B cell (primary cell): ENCODE measurements around the gene SIRPB2. TPM values are rescaled to one million over a fixed set of nuclear protein-coding genes. Genes with fewer than 3 reads are reported as not detected.

ENCODE experiments used
- ATAC-seq: fragments of 200-7000 bp; cut with Tn5 transposase; one replicate; pipeline ENCODE4 v1.10.0; 2021; ENCODE audit warnings: low read depth, mild to moderate bottlenecking, moderate number of reproducible peaks, moderate library complexity
- CTCF ChIA-PET: fragments of 350-600 bp; sonication (Branson Sonifier 250); formaldehyde crosslinking; loops from one replicate; lab custom pipeline; 2021; ENCODE audit warnings: antibody characterized with exemption, inconsistent platforms; lab: Charles Lee
- POLR2A ChIA-PET: fragments of 350-600 bp; sonication (Branson Sonifier 250); formaldehyde crosslinking; loops from one replicate; lab custom pipeline; 2021; ENCODE audit warnings: antibody characterized with exemption; lab: Charles Lee
- DNase-seq: peaks from one replicate; pipeline ENCODE4 v3.0.0; 2013
- H2AFZ ChIP-seq: 2 replicates; pipeline ENCODE4 v1.6.1; 2012; ENCODE audit warnings: mild to moderate bottlenecking, low read depth, low read length; ENCODE audit not compliant: insufficient read depth, poor library complexity, severe bottlenecking
- H3K27ac ChIP-seq, 2 donors: 1 replicate in 1 of 2; 2 replicates in 1 of 2; pipeline ENCODE4 v1.5.1; 2012 to 2013; ENCODE audit warnings: low read length in 2 of 2, mild to moderate bottlenecking in 2 of 2, moderate library complexity in 1 of 2
- H3K27me3 ChIP-seq, 4 experiments: fragments of 200-600 bp in 1 of 4; sonication (generic) in 1 of 4; replicated peaks in 1 of 4; 1 replicate in 2 of 4; 2 replicates in 2 of 4; pipeline versions ENCODE4 v1.6.1 to v1.7.0; 2013 to 2016; ENCODE audit warnings: low read length in 3 of 4, mild to moderate bottlenecking in 2 of 4, mixed read lengths in 1 of 4, moderate library complexity in 1 of 4; ENCODE audit not compliant: insufficient read depth in 4 of 4, control insufficient read depth in 3 of 4; ENCODE audit errors: control extremely low read depth in 1 of 4
- H3K36me3 ChIP-seq, 2 experiments: replicated peaks in 1 of 2; 1 replicate in 1 of 2; 2 replicates in 1 of 2; pipeline versions ENCODE4 v1.6.1 to v1.7.1; 2013; ENCODE audit warnings: low read length in 1 of 2; ENCODE audit not compliant: insufficient read depth in 2 of 2, control insufficient read depth in 1 of 2; ENCODE audit errors: control extremely low read depth in 1 of 2, extremely low read depth in 1 of 2
- H3K4me1 ChIP-seq, 2 donors: fragments of 200-600 bp in 1 of 2; sonication (generic) in 1 of 2; 1 replicate in 1 of 2; 2 replicates in 1 of 2; pipeline versions ENCODE4 v1.5.1 to v1.6.1; 2013 to 2017; ENCODE audit warnings: low read length in 2 of 2; ENCODE audit not compliant: control insufficient read depth in 2 of 2, insufficient read depth in 2 of 2
- H3K4me2 ChIP-seq: replicated peaks from 2 replicates; pipeline ENCODE3; 2012; ENCODE audit warnings: mild to moderate bottlenecking, low read depth, low read length; ENCODE audit not compliant: poor library complexity, severe bottlenecking
- H3K4me3 ChIP-seq, 5 experiments: fragments of 200-600 bp in 1 of 5; sonication (generic) in 1 of 5; 1 replicate in 3 of 5; 2 replicates in 2 of 5; pipeline versions ENCODE4 v1.5.1 to v1.7.0; 2011 to 2016; ENCODE audit warnings: low read length in 4 of 5, mild to moderate bottlenecking in 4 of 5, low read depth in 2 of 5, control low read depth in 1 of 5, moderate library complexity in 1 of 5; ENCODE audit not compliant: insufficient read depth in 1 of 5; ENCODE audit errors: control extremely low read depth in 1 of 5, extremely low read depth in 1 of 5
- H3K79me2 ChIP-seq: fragments of 200-600 bp; sonication (generic); one replicate; pipeline ENCODE4 v1.6.0; 2016; ENCODE audit warnings: low read length; ENCODE audit not compliant: control insufficient read depth, insufficient read depth
- H3K9ac ChIP-seq: fragments of 200-600 bp; sonication (generic); 2 replicates; pipeline ENCODE4 v1.6.1; 2017; ENCODE audit warnings: mild to moderate bottlenecking, low read length, moderate library complexity
- H3K9me3 ChIP-seq, 3 donors: one replicate each; pipeline versions ENCODE4 v1.6.1 to v1.7.1; 2013; ENCODE audit warnings: low read length in 2 of 3; ENCODE audit not compliant: control insufficient read depth in 2 of 3, insufficient read depth in 1 of 3; ENCODE audit errors: control extremely low read depth in 1 of 3
- H4K20me1 ChIP-seq: 2 replicates; pipeline ENCODE4 v1.6.0; 2012; ENCODE audit warnings: mild to moderate bottlenecking, low read length; ENCODE audit not compliant: insufficient read depth, control insufficient read depth, poor library complexity, severe bottlenecking
- H3K27ac Mint-ChIP-seq: one replicate; pipeline ENCODE4 v1.8.0; 2021; ENCODE audit warnings: mixed read lengths
- H3K27me3 Mint-ChIP-seq: one replicate; pipeline ENCODE4 v1.8.0; 2021; ENCODE audit warnings: mixed read lengths
- H3K4me1 Mint-ChIP-seq: one replicate; pipeline ENCODE4 v1.8.0; 2021; ENCODE audit warnings: mixed read lengths
- H3K4me3 Mint-ChIP-seq: one replicate; pipeline ENCODE4 v1.8.0; 2021; ENCODE audit warnings: mixed read lengths
- H3K9me3 Mint-ChIP-seq: one replicate; pipeline ENCODE4 v1.8.0; 2022; ENCODE audit warnings: mixed read lengths; ENCODE audit not compliant: insufficient read depth
- CTCF ChIP-seq: fragments of 200-600 bp; IDR thresholded peaks from one replicate; pipeline ENCODE4 v1.8.0; 2022; ENCODE audit warnings: antibody characterized with exemption, mild to moderate bottlenecking
- EZH2 ChIP-seq: IDR thresholded peaks from 2 replicates; pipeline ENCODE4 v1.6.1; 2012; ENCODE audit warnings: borderline replicate concordance, low read depth, mild to moderate bottlenecking, moderate library complexity, low read length; ENCODE audit not compliant: insufficient read depth, poor library complexity, severe bottlenecking
- WGBS: methylation state at CpG from one replicate; pipeline ENCODE4 v1.1.5; 2013; ENCODE audit warnings: missing lambda C conversion rate; ENCODE audit not compliant: insufficient coverage; 5-methylcytosine and 5-hydroxymethylcytosine counted together
- intact Hi-C: fragments of 100-400 bp; cut with micrococcal nuclease; formaldehyde crosslinking; loops from one replicate; pipeline ENCODE4 v1.10.0; 2022
- polyA plus RNA-seq: library from polyadenylated mRNA; depleted of rRNA; stranded (reverse); fragments of >200 nt; gene quantifications from 2 replicates; pipeline ENCODE4 v1.2.3, GENCODE V29; 2012
- total RNA-seq, 2 donors: library from RNA; stranded (reverse); fragments of 120-200 nt in 1 of 2; gene quantifications; 1 replicate in 1 of 2; 2 replicates in 1 of 2; pipeline versions ENCODE4 v1.2.3 to v1.2.4, GENCODE V29; 2013 to 2022

SIRPB2 gene
- total and polyA plus RNA-seq, 2 donors (not counting 1 experiment from before 2014, with no cell fraction given), result 0.51 TPM; not detected in 1

DNA sequence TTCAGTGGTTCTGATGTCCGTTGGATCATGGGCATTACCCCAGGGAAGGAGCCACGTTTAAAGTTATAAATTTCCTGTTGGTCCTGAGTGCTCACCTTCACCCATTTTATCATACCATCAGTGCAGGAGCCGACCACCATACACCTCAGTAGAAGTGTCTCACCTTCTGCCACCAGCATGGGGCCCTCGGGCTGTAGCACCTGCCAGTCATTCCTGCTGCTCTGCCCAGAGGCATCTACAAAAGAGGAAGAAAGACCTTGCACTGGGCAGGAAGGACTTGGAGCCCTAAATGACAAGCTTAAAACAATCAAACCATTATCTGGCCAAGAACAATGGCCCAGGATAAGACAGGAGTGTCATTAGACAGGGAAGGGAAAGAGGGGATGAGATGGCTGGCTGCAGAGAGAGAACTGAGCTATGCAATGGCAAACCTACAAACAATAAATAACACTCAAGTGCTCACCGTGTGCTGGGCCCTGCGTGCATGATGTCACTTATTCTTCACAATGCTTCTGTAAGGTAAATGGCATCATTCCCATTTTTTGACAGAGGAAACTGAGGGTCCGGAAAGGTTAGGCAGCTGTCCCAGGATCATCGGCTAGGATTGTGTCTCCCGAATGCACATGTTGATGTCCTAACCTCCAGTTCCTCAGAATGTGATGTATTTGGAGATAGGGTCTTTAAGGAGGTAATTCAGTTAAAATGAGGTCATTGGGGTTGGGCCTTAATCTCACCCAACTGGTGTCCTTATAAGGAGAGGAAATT is 11.2 kb downstream of the SIRPB2 start:
- CTCF ChIA-PET, result no interaction called here
- Histone ChIP-seq H3K79me2 (no peaks in the 10 kb centered on the region), H3K9me3 (no peaks in the 10 kb centered on the region)

More for the DNA sequence above, 11.2 kb downstream of the SIRPB2 start:
- H3K27ac ChIP-seq, result no peak overlapping the region
- Mint-ChIP-seq H3K4me1 (peaks cover 2% of the 10 kb centered on the region), H3K27ac (no peak overlapping the region), H3K27me3 (peaks cover 40% of the 10 kb centered on the region), H3K9me3 (no peaks in the 10 kb centered on the region), H3K4me3 (no peak overlapping the region)
- no peak overlapping the region for H2AFZ ChIP-seq
- no peak for TF ChIP-seq EZH2
- no peak for TF ChIP-seq CTCF
- H3K4me3 ChIP-seq, result no peak overlapping the region
- H3K27me3 ChIP-seq, result peaks cover 0 to 3% (median 0%) of the 10 kb centered on the region in 4 experiments
- H3K36me3 ChIP-seq, result no peaks in the 10 kb centered on the region
- intact Hi-C loops, result no loop called here
- WGBS, result 78% methylated on average over 6 of the region's 9 CpGs
- POLR2A ChIA-PET, result no interaction called here
- DNase-seq (no peak), ATAC-seq (no peak)
- H3K9ac ChIP-seq, result no peak overlapping the region
- H3K4me2 ChIP-seq, result no peak overlapping the region
- no peaks in the 10 kb centered on the region for H4K20me1 ChIP-seq
- H3K4me1 ChIP-seq, result no peaks in the 10 kb centered on the region
